Measurements from ENCODE around the gene GCNT3.
"Not testable (repeated sequence)": the region's sequence is repeated elsewhere in the genome, so short reads cannot be mapped to it uniquely, and the experiment has no call there.

The GCNT3 gene

DNA sequence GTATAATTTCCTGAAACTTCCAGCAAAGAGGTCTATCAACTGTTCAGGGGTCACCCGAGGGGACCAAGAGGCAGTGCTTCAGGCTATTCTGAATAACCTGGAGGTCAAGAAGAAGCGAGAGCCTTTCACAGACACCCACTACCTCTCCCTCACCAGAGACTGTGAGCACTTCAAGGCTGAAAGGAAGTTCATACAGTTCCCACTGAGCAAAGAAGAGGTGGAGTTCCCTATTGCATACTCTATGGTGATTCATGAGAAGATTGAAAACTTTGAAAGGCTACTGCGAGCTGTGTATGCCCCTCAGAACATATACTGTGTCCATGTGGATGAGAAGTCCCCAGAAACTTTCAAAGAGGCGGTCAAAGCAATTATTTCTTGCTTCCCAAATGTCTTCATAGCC, 6.8 kb downstream of the GCNT3 start:
- DNase-seq = no peak

DNA sequence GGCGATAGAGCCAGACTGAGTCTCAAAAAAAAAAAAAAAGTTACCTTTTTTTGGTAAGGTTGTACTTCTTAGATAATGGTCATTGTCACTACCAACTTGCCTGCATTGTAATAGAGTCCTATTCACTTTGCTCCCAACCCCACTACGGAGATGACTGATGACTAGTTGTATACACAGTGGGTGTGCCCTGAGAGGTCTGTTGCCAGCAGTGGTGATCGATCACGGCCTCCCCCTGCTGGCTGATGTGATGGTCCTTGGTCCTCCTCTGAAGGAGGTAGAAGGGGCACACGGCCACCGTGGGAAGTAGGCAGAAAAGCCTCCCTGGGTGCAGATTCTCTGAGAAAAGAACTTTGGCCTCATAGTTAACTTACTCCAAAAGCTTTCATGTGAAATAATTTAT, 10.7 kb downstream of the GCNT3 start:
- DNase-seq = no peak

DNA sequence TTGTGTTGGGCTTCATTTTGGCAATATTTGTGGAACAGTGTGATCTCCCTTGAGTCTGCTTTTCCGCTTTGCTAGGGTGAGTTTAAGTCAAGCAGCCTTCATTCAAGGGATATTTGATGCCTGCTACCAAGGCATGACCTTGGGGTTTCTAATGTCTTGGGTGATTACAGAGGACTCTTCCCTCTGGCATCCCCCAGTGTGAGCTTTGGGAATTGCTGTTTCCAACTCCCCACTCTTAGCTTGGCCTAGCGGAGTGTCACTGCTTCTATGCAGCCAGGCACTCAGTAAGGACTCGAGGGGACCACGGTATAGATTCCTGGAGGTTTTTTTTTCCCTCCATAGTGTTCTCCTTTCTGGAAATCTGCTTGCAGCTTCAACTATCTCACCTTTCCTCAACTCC, 21.1 kb downstream of the GCNT3 start:
- DNase-seq = no peak

DNA sequence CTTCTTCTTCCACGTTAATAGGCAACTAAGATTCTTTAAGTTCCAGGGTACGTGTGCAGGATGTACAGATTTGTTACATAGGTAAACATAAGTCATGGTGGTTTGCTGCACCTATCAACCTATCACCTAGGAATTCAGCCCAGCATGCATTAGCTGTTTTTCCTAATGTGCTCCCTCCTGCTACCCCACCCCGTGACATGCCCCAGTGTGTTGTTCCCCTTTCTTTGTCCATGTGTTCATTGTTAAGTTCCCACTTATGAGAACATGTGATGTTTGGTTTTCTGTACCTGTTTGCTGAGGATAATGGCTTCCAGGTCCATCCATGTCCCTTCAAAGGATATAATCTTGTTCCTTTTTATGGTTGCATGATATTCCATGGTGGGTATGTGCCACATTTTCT, 24.6 kb downstream of the GCNT3 start:
- no peak for DNase-seq

DNA sequence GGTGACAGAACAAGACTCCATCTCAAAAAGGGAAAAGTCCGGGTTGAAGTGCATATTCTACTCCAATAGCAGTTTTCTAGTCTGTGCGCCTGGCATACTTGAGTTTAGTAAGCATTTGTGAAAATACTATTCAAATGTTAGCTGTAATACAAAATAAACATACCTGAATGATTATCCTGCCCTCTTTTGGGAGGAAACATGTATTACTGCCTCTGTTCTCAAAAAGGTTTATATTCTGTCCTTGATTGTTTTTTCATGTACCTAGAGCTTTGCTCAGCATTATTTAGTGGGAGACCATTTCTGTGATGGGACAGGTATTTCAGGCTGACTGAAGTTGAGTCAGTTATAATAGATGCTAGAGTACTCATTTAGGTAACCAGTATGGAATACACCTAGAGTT, 25.9 kb downstream of the GCNT3 start:
- not testable (repeated sequence) for DNase-seq

DNA sequence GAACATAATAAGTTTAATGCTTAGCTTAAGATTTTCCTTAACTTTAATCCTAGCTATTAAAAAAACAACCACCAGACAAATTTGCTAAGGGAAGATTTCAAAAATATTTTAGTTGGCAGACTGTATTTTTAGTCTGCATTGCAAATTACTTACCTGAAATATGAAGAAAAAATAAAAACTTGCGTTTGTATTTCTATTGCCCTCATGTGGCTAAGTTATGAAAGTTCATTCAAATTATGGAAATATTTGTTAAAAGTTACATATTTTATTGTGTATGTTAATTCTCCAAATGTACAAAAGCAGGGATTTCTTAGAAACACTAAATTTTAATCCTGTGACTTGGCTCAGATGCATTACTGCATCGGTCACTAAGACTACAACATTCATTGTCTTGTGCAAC, 30.8 kb downstream of the GCNT3 start:
- DNase-seq = no peak

DNA sequence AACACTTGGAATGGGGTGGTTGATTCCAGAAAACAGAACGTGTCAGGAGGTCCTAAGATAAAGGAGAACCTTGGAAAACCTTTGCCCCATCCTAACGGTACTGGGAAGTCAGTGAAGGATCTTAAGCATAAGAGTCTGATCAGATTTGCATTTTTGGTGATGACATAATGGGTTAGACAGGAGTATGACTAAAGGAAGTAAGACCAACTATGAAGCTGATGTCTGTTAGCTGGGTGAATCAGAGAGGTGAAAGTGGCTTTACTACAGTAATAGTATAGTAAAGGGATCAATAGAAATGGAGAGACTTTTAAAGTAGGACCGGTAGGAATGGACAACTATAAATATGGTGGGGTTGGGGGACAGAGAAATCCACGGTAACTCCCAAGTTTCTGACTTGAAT, 33.2 kb downstream of the GCNT3 start:
- no peak for DNase-seq

DNA sequence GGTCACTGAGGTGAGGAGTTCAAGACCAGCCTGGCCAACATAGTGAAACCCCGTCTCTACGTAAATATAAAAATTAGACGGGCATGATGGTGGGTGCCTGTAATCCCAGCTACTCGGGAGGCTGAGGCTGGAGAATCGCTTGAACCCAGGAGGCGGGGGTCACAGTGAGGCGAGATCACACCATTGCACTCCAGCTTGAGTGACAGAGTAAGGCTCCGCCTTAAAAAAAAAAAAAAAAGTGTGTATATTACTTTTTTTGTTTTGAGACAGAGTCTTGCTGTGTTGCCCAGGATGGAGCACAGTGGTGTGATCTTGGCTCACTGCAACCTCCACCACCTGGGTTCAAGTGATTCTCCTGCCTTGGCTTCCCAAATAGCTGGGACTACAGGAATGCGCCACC, 34.2 kb downstream of the GCNT3 start:
- DNase-seq = not testable (repeated sequence)

DNA sequence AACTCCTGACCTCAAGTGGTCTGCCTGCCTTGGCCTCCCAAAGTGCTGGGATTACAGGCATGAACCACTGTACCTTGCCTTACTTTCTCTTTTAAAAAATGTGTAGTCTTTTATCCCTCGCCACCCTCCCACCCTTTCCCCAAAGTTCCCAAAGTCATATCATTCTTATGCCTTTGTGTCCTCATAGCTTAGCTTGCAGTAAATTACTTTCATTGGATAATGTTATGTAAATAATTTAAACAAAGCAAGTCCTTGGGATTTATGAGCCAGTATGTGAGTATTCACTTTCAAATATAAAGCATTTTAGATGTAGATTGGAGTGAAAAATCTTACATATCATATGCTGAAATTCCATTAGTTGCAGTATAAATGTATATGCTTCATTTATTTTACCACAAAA, 34.7 kb downstream of the GCNT3 start:
- DNase-seq = no peak

DNA sequence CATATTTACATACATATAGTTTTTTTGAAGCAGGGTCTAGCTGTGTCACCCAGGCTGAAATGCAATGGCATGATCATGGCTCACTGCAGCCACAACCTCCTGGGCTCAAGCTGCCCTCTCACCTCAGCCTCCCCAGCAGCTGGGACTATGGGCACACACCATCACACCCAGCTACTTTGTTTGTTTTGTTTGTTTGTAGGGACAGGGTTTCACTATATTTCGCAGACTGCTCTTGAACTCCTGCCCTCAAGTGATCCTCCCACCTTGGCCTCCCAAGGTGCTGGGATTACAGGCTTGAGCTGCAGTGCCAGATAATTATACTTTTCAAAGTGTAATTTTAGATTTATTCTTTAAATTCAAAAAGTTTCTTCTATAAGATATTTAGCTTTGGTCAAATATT, 35.5 kb downstream of the GCNT3 start:
- DNase-seq = no peak

DNA sequence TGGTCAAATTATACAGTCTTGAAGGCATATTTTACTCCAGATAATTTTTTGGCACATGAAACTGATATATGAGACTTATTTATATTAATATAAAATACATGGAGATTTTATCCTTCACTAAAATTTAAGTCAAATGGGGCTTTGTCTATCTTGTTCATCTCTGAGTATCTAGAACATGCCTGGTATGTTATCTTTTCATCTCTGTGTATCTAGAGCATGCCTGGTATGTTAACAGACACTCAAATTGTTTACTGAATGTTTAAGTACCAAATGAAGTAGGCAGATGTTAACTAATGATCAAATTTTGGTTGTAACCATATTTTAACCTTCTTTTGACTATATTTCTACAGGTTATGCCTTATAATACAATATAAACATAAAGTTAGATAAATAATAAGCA, 38.0 kb downstream of the GCNT3 start:
- DNase-seq = no peak

DNA sequence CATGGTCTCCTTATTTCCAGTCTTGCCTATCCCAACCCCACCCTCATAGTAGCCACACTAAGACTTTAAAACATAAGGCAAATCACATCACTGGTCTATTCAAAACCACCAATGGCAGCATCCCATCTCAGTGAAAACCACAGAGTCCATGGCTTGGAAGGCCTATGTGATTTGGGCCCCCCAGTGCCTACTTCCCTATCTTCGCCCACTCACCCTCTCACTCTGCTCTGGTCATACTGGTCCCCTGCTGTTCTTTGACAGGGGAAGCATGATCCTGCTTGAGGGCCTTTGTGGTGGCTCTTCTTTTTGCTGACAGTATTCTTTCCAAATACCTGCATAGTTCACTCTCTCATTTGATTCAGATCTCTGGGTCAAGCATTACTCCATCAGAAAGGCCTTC, 42.5 kb downstream of the GCNT3 start:
- no peak for DNase-seq

DNA sequence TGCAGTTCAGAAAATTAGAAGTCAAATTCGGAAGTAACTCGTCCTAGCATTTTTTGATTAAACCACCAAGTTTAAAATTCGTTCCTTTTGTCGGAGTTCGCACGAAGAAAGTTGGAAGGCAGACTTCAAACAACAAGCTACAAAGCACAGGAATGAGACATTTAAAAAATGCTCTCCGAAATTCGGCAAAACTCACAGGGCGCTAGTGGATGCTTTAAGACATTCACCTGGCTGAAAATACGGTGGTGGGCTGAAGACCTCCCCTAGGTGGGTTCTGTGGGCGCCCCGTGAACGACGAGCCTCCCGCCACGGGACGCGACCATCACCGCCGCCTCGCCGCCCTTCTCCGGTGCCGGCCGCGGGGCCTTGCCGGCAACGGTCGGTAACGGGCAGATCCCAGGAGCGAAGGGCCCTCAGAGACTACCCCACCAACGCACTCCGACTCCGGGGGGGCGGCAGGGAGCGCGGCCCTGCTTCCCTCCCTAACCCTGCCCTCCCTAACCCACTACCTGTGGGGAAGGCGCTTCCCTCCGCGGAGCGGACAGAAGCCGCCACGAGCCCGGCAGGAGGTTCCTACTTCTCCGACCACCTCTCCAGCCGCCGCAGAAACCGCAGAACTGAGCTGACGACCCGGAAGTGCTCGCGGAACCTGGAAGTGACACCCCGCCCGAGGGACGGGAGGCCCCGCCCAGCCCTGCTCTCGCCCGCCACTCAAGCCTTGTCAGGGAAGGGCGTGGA, 45.5 kb downstream of the GCNT3 start, which contains the start of gene GTF2A2:
GTF2A2 (minus strand) TSS at position 619 of the 738 bp plus-strand sequence. CDS start 5,238 bp downstream, outside the sequence.
- DNase-seq = peak; percentile 41

DNA sequence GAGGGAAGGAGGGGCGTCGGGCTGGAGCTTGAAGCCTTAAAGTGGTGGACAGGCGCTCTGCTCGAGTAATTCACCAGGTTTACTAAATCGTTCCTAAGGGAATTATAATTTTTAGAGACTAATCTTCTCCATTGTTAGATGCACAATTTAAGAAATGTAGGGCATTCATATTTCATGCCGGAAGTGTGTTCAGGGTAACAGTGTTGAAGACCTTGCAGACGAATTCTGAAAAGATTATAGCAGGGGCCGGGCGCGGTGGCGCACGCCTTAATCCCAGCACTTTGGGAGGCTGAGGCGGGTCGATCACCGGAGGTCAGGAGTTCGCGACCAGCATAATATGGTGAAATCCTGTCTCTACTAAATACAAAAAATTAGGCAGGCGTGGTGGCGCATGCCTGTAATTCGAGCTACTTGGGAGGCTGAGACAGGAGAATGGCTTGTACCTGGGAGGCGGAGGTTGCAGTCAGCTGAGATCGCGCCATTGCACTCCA, 46.1 kb downstream of the GCNT3 start:
- no peak for DNase-seq

DNA sequence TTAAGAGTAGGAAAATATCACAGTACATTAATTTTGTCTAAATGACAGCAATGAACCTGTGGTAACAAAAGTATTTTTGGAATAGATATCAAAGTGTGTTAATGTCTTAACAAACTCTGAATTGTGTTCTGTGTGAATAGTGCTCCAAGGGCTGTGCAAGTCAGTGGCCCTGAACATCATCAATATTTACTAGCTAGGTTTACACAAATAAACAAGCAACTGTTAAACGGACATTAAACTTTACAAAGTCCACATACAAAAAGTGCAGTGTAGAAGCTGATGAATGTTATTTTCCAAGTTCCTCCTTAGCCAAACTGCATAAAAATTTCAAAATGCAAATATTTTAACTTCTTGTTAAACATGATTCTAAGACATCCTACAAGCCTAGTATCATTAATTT, 47.8 kb downstream of the GCNT3 start:
- DNase-seq = no peak

DNA sequence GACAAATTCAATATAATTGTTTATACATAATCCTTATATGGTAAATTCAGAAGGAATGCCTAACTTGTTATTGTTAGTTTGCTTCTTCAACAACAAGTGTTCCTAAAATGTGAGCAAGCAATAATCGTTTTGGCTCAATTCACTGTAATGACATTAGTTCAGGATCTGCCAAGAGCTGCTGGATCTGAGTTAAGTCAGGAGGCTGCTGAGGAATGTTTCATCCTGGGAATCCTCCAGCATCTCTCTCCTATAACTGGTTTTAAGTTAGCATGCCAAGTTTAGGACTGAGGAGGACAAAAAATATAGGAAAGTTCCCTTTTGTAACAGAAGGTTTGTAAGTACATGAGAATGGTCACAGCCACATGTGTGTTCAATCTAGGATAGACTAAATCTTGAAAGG, 50.7 kb downstream of the GCNT3 start:
- DNase-seq = no peak

DNA sequence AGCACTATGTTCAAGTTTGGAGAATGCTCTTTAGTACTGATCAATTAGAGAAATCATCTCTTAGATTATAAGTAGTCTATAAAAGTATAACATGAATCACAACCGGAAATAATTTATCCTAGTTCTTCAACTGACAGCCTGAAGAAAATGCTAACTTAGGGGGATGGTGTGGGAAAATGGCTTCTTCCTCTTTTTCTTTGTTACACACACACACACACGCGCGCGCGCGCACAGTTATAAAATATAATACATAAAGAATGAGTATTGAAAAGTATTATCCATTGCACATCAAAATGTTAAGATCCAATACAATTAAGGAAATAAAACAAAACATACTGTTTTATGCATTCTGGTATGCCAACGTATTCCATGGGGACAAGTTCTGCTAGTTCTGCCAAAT, 57.0 kb downstream of the GCNT3 start:
- DNase-seq = no peak
